Lung (tissue), 12 donors: Measurements from ENCODE around the gene RABGAP1L. TPM values are rescaled to one million over a fixed set of nuclear protein-coding genes. Genes with fewer than 3 reads are reported as not detected.

Experiments
- ATAC-seq: fragments of 200-7000 bp; cut with Tn5 transposase; one replicate; pipeline ENCODE4 v1.9.1; 2020; ENCODE audit warnings: moderate number of reproducible peaks; ENCODE audit not compliant: insufficient read depth, low FRiP score
- DNase-seq, 3 donors: peaks; one replicate each; pipeline ENCODE4 v3.0.0-alpha.2; 2013 to 2017
- H3K27ac ChIP-seq, 2 donors: one replicate each; pipeline ENCODE4 v1.5.1; 2013; ENCODE audit warnings: mild to moderate bottlenecking in 2 of 2, moderate library complexity in 2 of 2, control low read depth in 1 of 2, inconsistent platforms in 1 of 2, low read depth in 1 of 2, low read length in 1 of 2
- H3K27me3 ChIP-seq, 3 donors: one replicate each; pipeline ENCODE4 v1.5.1; 2013; ENCODE audit warnings: low read length in 2 of 3; ENCODE audit not compliant: control insufficient read depth in 3 of 3, insufficient read depth in 3 of 3
- H3K36me3 ChIP-seq, 4 donors: one replicate each; pipeline ENCODE4 v1.5.1; 2013; ENCODE audit warnings: low read length in 4 of 4, mild to moderate bottlenecking in 1 of 4, moderate library complexity in 1 of 4; ENCODE audit not compliant: control insufficient read depth in 4 of 4, insufficient read depth in 4 of 4
- H3K4me1 ChIP-seq, 5 donors: one replicate each; pipeline ENCODE4 v1.5.1; 2013; ENCODE audit warnings: low read length in 5 of 5, mild to moderate bottlenecking in 2 of 5, moderate library complexity in 1 of 5; ENCODE audit not compliant: control insufficient read depth in 5 of 5, insufficient read depth in 5 of 5
- H3K4me3 ChIP-seq: one replicate; pipeline ENCODE4 v1.5.1; 2013; ENCODE audit warnings: mild to moderate bottlenecking, control low read depth, moderate library complexity
- H3K9ac ChIP-seq, 2 donors: one replicate each; pipeline ENCODE4 v1.5.1; 2013; ENCODE audit warnings: low read length in 2 of 2, control low read depth in 1 of 2; ENCODE audit not compliant: insufficient read depth in 1 of 2
- H3K9me3 ChIP-seq, 4 donors: one replicate each; pipeline ENCODE4 v1.5.1; 2013; ENCODE audit warnings: low read length in 3 of 4, mild to moderate bottlenecking in 1 of 4, moderate library complexity in 1 of 4; ENCODE audit not compliant: control insufficient read depth in 4 of 4, insufficient read depth in 3 of 4
- WGBS, 2 donors: extraction: QIAGEN DNeasy Blood & Tissue Kit; methylation state at CpG; one replicate each; pipeline ENCODE4 v1.1.7; 2013; 5-methylcytosine and 5-hydroxymethylcytosine counted together
- polyA plus RNA-seq, 2 donors: library from polyadenylated mRNA; stranded (reverse); fragments of 200-250 nt; gene quantifications; one replicate each; pipeline ENCODE4 v1.2.1, GENCODE V29; 2013
- total RNA-seq, 2 donors: library from RNA; depleted of rRNA in 1 of 2; stranded (reverse); fragments of >200 nt in 1 of 2; gene quantifications; one replicate each; pipeline ENCODE4 v1.2.1, GENCODE V29; 2014 to 2021
- TF ChIP-seq, protein P1 (sequence below): IDR thresholded peaks from 2 replicates; pipeline ENCODE4 v1.5.1; 2012; ENCODE audit warnings: mild to moderate bottlenecking; ENCODE audit errors: control extremely low read depth, extremely low read depth
- donor health status: control.
- donor health status: control.
- donor health status: Bipolar disorder and iron deficiency.
- donor health status: healthy.
- donor health status: DM: yes; HTN: yes; CAD: no.

RABGAP1L gene
- total and polyA plus RNA-seq, 4 donors, result 16.0 to 123 (median 44.5) TPM

DNA sequence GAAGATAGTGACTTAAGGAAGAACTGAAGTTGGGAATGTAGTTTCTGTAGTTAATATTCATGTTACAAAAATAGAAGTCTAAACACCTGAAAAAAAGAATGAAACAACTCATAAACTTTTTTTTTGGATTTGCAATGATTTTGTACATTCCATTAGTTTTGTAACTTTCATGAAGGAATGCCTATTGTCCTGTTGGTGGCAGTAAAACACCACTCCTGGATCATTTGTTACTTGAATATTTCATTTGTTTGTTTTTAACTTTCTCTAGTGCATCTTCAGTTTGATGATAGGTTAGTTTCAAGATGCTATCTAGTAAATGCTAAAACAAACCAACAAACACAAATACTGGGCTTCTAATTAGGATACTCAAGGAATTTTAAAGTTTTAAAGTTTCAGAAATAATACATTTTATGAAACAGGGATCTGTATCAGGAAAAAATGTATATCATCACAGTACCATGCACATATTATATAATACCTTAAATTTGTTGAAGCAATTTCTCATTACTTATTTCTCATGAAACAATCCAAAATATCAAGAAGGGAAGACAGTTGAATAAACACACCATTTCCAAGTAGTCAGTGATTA lies 610.7 kb downstream of the RABGAP1L start:
- peak in 2 of 3 donors; percentile 76 to 83 for DNase-seq
- Histone ChIP-seq H3K27me3 (no peaks in the 10 kb centered on the region), H3K4me1 (peaks cover 0 to 9% (median 0%) of the 10 kb centered on the region in 5 donors), H3K9ac (no peak overlapping the region), H3K4me3 (no peak overlapping the region), H3K36me3 (no peaks in the 10 kb centered on the region), H3K9me3 (no peaks in the 10 kb centered on the region), H3K27ac (no peak overlapping the region)
- TF ChIP-seq, protein P1, sequence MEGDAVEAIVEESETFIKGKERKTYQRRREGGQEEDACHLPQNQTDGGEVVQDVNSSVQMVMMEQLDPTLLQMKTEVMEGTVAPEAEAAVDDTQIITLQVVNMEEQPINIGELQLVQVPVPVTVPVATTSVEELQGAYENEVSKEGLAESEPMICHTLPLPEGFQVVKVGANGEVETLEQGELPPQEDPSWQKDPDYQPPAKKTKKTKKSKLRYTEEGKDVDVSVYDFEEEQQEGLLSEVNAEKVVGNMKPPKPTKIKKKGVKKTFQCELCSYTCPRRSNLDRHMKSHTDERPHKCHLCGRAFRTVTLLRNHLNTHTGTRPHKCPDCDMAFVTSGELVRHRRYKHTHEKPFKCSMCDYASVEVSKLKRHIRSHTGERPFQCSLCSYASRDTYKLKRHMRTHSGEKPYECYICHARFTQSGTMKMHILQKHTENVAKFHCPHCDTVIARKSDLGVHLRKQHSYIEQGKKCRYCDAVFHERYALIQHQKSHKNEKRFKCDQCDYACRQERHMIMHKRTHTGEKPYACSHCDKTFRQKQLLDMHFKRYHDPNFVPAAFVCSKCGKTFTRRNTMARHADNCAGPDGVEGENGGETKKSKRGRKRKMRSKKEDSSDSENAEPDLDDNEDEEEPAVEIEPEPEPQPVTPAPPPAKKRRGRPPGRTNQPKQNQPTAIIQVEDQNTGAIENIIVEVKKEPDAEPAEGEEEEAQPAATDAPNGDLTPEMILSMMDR, result peak; percentile 68
- no peak for ATAC-seq

GRCh38 chr1:174775621-174776020 lies 616.3 kb downstream of the RABGAP1L start:
- ATAC-seq, result no peak
- H3K4me3 ChIP-seq, result no peak overlapping the region
- H3K4me1 ChIP-seq, result peaks cover 0 to 3% (median 0%) of the 10 kb centered on the region in 5 donors
- no peaks in the 10 kb centered on the region for H3K27me3 ChIP-seq
- 91 to 94% methylated on average over 2 of the region's 2 CpGs for WGBS, 2 donors
- H3K27ac ChIP-seq, result no peak overlapping the region
- TF ChIP-seq, protein P1, result no peak
- H3K36me3 ChIP-seq, result no peaks in the 10 kb centered on the region
- H3K9ac ChIP-seq, result no peak overlapping the region
- no peak for DNase-seq
- H3K9me3 ChIP-seq, result no peaks in the 10 kb centered on the region

DNA sequence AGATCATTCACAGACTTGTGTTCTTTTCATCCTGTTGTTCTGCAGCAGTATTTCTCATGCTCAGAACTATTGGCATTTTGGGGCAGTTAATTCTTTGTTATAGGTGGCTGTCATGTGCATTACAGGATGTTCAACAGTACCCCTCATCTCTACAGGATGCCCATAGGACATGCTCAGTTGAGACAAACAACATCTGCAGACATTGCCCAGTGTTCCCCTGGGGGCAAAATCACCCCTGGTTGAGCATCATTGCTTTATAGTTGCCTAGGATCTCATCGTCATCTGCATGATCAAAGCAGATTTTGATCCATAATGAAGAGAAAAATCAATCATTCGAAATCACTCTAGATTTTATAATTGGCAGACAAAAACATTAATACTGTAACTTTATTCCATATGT lies 617.9 kb downstream of the RABGAP1L start:
- 97 to 99% methylated on average over 2 of the region's 2 CpGs for WGBS, 2 donors

More for the DNA sequence above, 617.9 kb downstream of the RABGAP1L start:
- H3K4me1 ChIP-seq, result no peaks in the 10 kb centered on the region
- no peaks in the 10 kb centered on the region for H3K27me3 ChIP-seq
- no peak overlapping the region for H3K9ac ChIP-seq
- DNase-seq (no peak), ATAC-seq (no peak)
- H3K9me3 ChIP-seq, result no peaks in the 10 kb centered on the region
- no peak overlapping the region for H3K4me3 ChIP-seq
- TF ChIP-seq, protein P1, result no peak
- H3K27ac ChIP-seq, result no peak overlapping the region
- no peaks in the 10 kb centered on the region for H3K36me3 ChIP-seq
